HepG2 (cell line): ENCODE data around the gene DNAJC4. TPM values are rescaled to one million over a fixed set of nuclear protein-coding genes. Genes with fewer than 3 reads are reported as not detected.

Source experiments
- ADNP ChIP-seq: sonication (generic); formaldehyde crosslinking; IDR thresholded peaks from 2 replicates; pipeline ENCODE4 v1.4.0; 2020; ENCODE audit warnings: missing genetic modification reagents
- AGO2 ChIP-seq: fragments of 200-400 bp; formaldehyde crosslinking; optimal IDR thresholded peaks from 2 replicates; pipeline ENCODE3; 2017; ENCODE audit warnings: mild to moderate bottlenecking, low read depth, low read length, moderate library complexity
- CENPT ChIP-seq: sonication (generic); formaldehyde crosslinking; IDR thresholded peaks from 2 replicates; pipeline ENCODE4 v1.8.0; 2022; ENCODE audit warnings: low read depth, mild to moderate bottlenecking, moderate library complexity, missing genetic modification reagents
- GABPA ChIP-seq, 2 experiments: IDR thresholded peaks; 2 replicates each; pipeline ENCODE4 v1.6.1; 2011 to 2016; ENCODE audit warnings: low read depth in 2 of 2, low read length in 1 of 2, missing biosample characterization in 1 of 2, missing genetic modification characterization in 1 of 2
- GATA4 ChIP-seq: sonication (generic); IDR thresholded peaks from 2 replicates; pipeline ENCODE4 v1.6.1; 2016; ENCODE audit warnings: antibody characterized with exemption, low read depth, borderline replicate concordance
- HNRNPL ChIP-seq: fragments of 200-400 bp; formaldehyde crosslinking; IDR thresholded peaks from 2 replicates; pipeline ENCODE4 v1.6.1; 2017; ENCODE audit warnings: mild to moderate bottlenecking, low read depth, low read length
- HNRNPUL1 ChIP-seq: fragments of 200-400 bp; formaldehyde crosslinking; IDR thresholded peaks from 2 replicates; pipeline ENCODE4 v1.6.1; 2017; ENCODE audit warnings: low read depth, mild to moderate bottlenecking, low read length, moderate library complexity
- KDM2A ChIP-seq: sonication (generic); formaldehyde crosslinking; IDR thresholded peaks from 2 replicates; pipeline ENCODE4 v1.4.0; 2020; ENCODE audit warnings: low read depth, missing genetic modification reagents, borderline replicate concordance
- MBD4 ChIP-seq: IDR thresholded peaks from 2 replicates; pipeline ENCODE4 v1.6.1; 2012; ENCODE audit warnings: low read length, inconsistent platforms, borderline replicate concordance
- MEF2D ChIP-seq: sonication (generic); formaldehyde crosslinking; IDR thresholded peaks from 2 replicates; pipeline ENCODE4 v1.5.1; 2020; ENCODE audit warnings: mild to moderate bottlenecking, missing genetic modification reagents
- RBM39 ChIP-seq: fragments of 200-400 bp; formaldehyde crosslinking; IDR thresholded peaks from one replicate; pipeline ENCODE4 v1.6.1; 2018; ENCODE audit warnings: antibody characterized with exemption, mild to moderate bottlenecking, low read depth, low read length; ENCODE audit not compliant: poor library complexity, severe bottlenecking
- ZNF121 ChIP-seq: sonication (generic); formaldehyde crosslinking; IDR thresholded peaks from 2 replicates; pipeline ENCODE4 v1.5.0; 2020; ENCODE audit warnings: mild to moderate bottlenecking, missing genetic modification reagents
- ZNF629 ChIP-seq: sonication (generic); formaldehyde crosslinking; conservative IDR thresholded peaks from 2 replicates; pipeline ENCODE4 v1.5.0; 2020; ENCODE audit warnings: missing genetic modification reagents
- polyA plus RNA-seq, 8 experiments: library from polyadenylated mRNA; depleted of rRNA in 3 of 8; stranded (reverse) in 7 of 8; unstranded in 1 of 8; fragments of >200 nt; fragmentation: Illumina TruSeq in 4 of 8; extraction: Trizol in 4 of 8; gene quantifications; 2 replicates each; pipeline versions ENCODE4 v1.2.1 to v1.2.3, GENCODE V29; 2011 to 2016; ENCODE audit warnings: low read depth in 4 of 8, missing spikeins in 1 of 8, mixed read lengths in 1 of 8; ENCODE audit not compliant: insufficient read depth in 1 of 8
- total RNA-seq, 5 experiments: library from RNA; depleted of rRNA; stranded (reverse); fragments of >200 nt; fragmentation: Illumina TruSeq; extraction: Trizol; gene quantifications; 2 replicates each; pipeline ENCODE4 v1.2.3, GENCODE V29; 2016; ENCODE audit warnings: low read depth in 1 of 5
- TF ChIP-seq, protein P1 (sequence below): sonication (generic); formaldehyde crosslinking; IDR thresholded peaks from 2 replicates; pipeline ENCODE4 v1.4.0; 2020; ENCODE audit warnings: missing genetic modification reagents
- TF ChIP-seq, protein P2 (sequence below): sonication (generic); formaldehyde crosslinking; IDR thresholded peaks from 2 replicates; pipeline ENCODE4 v1.9.0; 2021; ENCODE audit warnings: missing genetic modification reagents, mild to moderate bottlenecking, borderline replicate concordance
- TF ChIP-seq, protein P3 (sequence below): sonication (generic); formaldehyde crosslinking; IDR thresholded peaks from 2 replicates; pipeline ENCODE4 v1.5.0; 2020; ENCODE audit warnings: mild to moderate bottlenecking, missing genetic modification reagents, moderate library complexity
- TF ChIP-seq, protein P4 (sequence below): sonication (generic); formaldehyde crosslinking; IDR thresholded peaks from 2 replicates; pipeline ENCODE4 v1.8.1; 2023; ENCODE audit warnings: mild to moderate bottlenecking, moderate library complexity, missing genetic modification reagents

DNAJC4 gene
- total and polyA plus RNA-seq, 2 of the 13 experiments (the other 11 are each of a cell fraction or from before 2014, with no cell fraction given): 10.3 to 60.8 TPM

DNA sequence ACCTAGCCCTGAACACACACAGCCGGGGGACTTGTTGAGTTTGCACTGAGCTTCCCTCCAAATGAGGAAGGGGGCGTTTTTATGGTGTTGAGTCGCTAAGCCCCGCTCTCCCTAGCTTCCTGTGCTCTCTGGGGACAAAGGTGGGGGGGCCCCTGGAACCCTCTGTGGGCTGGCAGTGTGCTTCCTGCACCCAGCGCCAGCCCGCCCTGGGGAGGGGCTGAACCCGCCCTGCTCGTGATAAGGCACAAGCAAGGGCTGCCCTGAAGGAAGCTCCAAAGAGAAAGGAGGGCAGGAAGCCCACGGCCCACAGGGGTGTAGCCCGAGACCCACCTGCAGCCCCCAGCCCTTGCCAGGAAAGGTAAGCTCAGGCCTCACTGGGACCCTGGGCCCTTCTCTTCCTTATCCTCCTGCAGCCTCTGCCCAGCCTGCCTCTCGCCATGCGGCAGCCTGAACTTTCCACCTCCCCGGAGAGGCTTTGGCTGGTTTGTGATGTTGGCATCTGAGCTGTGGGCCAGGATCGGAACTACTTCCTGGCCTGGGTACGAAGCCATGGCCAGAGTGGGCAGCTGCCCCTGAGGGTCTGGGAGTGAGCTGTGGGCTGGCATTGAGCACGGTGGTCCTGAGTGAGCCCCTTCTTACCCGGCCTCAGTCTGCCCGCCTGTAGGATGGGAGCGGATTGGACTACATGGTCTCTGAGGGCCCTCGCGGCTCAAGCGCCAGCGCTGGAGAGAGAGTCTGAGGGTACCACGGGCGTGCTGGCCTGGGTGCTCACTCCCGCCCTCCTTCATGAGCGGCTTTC is 23.7 kb upstream of the DNAJC4 start, which contains the start of gene FERMT3 (continued):
- TF ChIP-seq HNRNPUL1 (no peak), MEF2D (CRISPR knock-in tag) (0 out of 2 replicates have a peak, but pooled peaks have one; percentile 18), AGO2 (peak; percentile 77), GABPA (IDR thresholded peaks at IDR 0.05; ENCODE audit: low read depth, low read length) (no peak), GABPA (CRISPR knock-in tag; IDR thresholded peaks at IDR 0.05; ENCODE audit: low read depth) (0 out of 2 replicates have a peak, but pooled peaks have one; percentile 36), MBD4 (no peak), GATA4 (no peak), ZNF121 (no peak), CENPT (CRISPR knock-in tag) (no peak), HNRNPL (0 out of 2 replicates have a peak, but pooled peaks have one; percentile 4), ADNP (CRISPR knock-in tag) (0 out of 2 replicates have a peak, but pooled peaks have one; percentile 39), RBM39 (no peak), KDM2A (CRISPR knock-in tag) (0 out of 2 replicates have a peak, but pooled peaks have one; percentile 13), ZNF629 (CRISPR knock-in tag) (peak; percentile 89)
- TF ChIP-seq, protein P1, sequence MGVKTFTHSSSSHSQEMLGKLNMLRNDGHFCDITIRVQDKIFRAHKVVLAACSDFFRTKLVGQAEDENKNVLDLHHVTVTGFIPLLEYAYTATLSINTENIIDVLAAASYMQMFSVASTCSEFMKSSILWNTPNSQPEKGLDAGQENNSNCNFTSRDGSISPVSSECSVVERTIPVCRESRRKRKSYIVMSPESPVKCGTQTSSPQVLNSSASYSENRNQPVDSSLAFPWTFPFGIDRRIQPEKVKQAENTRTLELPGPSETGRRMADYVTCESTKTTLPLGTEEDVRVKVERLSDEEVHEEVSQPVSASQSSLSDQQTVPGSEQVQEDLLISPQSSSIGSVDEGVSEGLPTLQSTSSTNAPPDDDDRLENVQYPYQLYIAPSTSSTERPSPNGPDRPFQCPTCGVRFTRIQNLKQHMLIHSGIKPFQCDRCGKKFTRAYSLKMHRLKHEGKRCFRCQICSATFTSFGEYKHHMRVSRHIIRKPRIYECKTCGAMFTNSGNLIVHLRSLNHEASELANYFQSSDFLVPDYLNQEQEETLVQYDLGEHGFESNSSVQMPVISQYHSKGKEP (CRISPR knock-in tag): no peak
- TF ChIP-seq, protein P2, sequence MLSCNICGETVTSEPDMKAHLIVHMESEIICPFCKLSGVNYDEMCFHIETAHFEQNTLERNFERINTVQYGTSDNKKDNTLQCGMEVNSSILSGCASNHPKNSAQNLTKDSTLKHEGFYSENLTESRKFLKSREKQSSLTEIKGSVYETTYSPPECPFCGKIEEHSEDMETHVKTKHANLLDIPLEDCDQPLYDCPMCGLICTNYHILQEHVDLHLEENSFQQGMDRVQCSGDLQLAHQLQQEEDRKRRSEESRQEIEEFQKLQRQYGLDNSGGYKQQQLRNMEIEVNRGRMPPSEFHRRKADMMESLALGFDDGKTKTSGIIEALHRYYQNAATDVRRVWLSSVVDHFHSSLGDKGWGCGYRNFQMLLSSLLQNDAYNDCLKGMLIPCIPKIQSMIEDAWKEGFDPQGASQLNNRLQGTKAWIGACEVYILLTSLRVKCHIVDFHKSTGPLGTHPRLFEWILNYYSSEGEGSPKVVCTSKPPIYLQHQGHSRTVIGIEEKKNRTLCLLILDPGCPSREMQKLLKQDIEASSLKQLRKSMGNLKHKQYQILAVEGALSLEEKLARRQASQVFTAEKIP: no peak
- TF ChIP-seq, protein P3, sequence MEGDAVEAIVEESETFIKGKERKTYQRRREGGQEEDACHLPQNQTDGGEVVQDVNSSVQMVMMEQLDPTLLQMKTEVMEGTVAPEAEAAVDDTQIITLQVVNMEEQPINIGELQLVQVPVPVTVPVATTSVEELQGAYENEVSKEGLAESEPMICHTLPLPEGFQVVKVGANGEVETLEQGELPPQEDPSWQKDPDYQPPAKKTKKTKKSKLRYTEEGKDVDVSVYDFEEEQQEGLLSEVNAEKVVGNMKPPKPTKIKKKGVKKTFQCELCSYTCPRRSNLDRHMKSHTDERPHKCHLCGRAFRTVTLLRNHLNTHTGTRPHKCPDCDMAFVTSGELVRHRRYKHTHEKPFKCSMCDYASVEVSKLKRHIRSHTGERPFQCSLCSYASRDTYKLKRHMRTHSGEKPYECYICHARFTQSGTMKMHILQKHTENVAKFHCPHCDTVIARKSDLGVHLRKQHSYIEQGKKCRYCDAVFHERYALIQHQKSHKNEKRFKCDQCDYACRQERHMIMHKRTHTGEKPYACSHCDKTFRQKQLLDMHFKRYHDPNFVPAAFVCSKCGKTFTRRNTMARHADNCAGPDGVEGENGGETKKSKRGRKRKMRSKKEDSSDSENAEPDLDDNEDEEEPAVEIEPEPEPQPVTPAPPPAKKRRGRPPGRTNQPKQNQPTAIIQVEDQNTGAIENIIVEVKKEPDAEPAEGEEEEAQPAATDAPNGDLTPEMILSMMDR (CRISPR knock-in tag): peak; percentile 35; the same call in 1 of the 2 replicates
- TF ChIP-seq, protein P4, sequence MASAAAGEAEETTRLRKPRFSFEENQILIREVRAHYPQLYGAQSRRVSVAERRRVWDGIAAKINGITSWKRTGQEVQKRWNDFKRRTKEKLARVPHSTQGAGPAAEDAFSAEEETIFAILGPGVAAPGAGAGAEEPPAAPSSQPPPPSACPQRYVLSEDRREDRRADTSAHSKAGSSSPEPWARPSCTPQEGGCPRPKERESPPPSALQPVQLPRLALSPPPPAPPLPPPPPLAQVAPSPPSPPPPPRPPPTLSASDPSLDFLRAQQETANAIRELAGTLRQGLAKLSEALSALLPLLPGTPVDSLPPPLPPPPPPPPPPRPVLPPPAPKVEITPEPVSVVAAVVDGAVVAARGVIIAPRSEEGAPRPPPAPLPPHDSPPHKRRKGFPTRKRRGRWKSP (CRISPR knock-in tag): 0 out of 2 replicates have a peak, but pooled peaks have one; percentile 35
